ENCODE results near the gene LAMA1. TPM values are rescaled to one million over a fixed set of nuclear protein-coding genes. Genes with fewer than 3 reads are reported as not detected.

The LAMA1 gene
- total RNA-seq, 1 experiment from 2014 or later = 129 TPM

DNA sequence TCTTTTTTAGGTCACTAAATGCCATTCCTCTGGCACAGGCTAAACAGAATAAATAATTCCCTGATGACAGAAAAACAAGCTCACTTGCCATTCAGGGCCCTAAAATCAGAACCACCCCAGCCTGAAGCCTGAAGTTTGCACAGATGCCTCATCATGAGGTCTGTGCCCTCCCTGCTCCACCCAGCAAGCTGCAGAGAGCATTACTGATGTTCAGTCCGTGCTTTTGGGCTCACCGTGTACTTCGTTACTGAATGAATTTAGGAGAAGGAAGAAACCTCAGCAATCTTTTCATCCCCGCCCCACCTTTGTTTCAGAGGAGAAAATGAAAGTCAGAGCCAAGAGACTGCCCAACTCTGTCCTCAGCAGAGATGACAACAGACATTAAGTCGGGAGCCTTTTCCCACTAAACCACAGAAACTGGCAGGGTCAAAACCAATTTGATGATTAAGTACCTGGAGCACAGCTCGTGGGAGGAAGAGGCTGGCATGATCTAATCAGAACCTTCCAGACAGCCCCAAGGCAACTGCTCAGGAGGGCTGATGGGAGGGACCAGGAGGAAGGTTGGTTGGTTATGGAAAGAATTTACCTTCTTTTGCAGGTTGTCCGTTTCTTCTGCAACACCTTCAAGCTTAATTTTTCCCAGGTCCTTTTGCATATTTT is 122.7 kb downstream of the LAMA1 start:
- Mint-ChIP-seq H3K27me3 (ENCODE audit: insufficient read depth, unreplicated experiment) (no peaks in the 10 kb centered on the region), H3K27ac (ENCODE audit: unreplicated experiment) (no peak overlapping the region), H3K4me3 (ENCODE audit: unreplicated experiment) (no peak overlapping the region), H3K9me3 (ENCODE audit: unreplicated experiment) (no peaks in the 10 kb centered on the region), H3K4me1 (ENCODE audit: low read depth, unreplicated experiment) (no peaks in the 10 kb centered on the region), H3K36me3 (ENCODE audit: insufficient read depth, unreplicated experiment) (peaks cover 58% of the 10 kb centered on the region)
- no peaks in the 10 kb centered on the region for H3K9me3 ChIP-seq
- peaks cover 1% of the 10 kb centered on the region; the same call in 1 of the 2 replicates for H3K36me3 ChIP-seq (ENCODE audit: control insufficient read depth, insufficient read depth, low read length)
- H3K4me3 ChIP-seq (ENCODE audit: low read depth, low read length) = no peak overlapping the region
- H3K4me1 ChIP-seq = no peaks in the 10 kb centered on the region
- no peak for DNase-seq
- no peaks in the 10 kb centered on the region for H3K27me3 ChIP-seq (replicated peaks; ENCODE audit: control insufficient read depth, insufficient read depth, low read length)
- intact Hi-C loops (cut with micrococcal nuclease; ENCODE audit: unreplicated experiment) = no loop called here
- BruUV-seq (replicated peaks) = no TSS peak
- ChIA-PET POLR2A (no interaction called here), CTCF (no interaction called here)
- TF ChIP-seq, protein P1, sequence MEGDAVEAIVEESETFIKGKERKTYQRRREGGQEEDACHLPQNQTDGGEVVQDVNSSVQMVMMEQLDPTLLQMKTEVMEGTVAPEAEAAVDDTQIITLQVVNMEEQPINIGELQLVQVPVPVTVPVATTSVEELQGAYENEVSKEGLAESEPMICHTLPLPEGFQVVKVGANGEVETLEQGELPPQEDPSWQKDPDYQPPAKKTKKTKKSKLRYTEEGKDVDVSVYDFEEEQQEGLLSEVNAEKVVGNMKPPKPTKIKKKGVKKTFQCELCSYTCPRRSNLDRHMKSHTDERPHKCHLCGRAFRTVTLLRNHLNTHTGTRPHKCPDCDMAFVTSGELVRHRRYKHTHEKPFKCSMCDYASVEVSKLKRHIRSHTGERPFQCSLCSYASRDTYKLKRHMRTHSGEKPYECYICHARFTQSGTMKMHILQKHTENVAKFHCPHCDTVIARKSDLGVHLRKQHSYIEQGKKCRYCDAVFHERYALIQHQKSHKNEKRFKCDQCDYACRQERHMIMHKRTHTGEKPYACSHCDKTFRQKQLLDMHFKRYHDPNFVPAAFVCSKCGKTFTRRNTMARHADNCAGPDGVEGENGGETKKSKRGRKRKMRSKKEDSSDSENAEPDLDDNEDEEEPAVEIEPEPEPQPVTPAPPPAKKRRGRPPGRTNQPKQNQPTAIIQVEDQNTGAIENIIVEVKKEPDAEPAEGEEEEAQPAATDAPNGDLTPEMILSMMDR (IDR thresholded peaks at IDR 0.05; ENCODE audit: insufficient read depth in 1 of 2, low read depth in 1 of 2, low read length in 1 of 2, severe bottlenecking in 1 of 2, unreplicated experiment in 1 of 2) = no peak

DNA sequence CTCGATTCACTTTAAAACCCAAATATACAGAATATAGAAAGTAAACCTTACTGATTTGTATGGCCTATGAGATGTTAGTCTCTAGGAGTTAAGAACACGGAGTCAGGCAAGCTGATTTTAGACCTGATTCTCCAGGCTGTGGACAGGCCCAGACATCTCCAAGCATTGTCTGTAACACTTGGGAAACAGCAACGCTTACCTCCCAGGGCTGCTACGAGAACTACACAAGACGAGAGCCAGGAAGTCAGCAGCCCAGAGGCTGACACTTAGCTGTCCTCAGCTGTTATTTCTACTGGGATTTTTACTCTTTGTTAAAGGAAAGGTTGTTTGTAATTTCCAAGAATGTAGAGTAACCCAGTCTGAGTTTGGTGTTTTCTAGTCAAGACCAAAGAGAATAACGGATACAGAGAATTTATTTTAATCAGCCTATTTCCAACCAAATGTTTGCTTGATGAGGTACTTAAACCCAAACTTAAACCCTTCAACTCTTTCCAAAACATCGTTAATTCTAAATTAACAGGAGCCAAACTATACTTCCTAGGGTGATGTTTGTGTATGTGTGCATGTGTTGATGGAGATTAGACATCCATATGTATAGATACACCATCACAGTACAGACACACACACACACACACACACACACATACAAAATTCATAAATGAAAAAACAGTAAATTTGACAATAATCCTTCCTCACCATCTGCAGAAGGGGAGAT is 123.4 kb downstream of the LAMA1 start:
- no peak overlapping the region for H3K4me3 Mint-ChIP-seq (ENCODE audit: unreplicated experiment)
- no peak overlapping the region for H3K4me3 ChIP-seq (ENCODE audit: low read depth, low read length)
- DNase-seq = no peak
- intact Hi-C loops (cut with micrococcal nuclease; ENCODE audit: unreplicated experiment) = no loop called here
- peaks cover 55% of the 10 kb centered on the region for H3K36me3 Mint-ChIP-seq (ENCODE audit: insufficient read depth, unreplicated experiment)
- CTCF ChIA-PET = interaction anchor here (1.4 kb wide), 1 partner anchor 74 kb away, joined by 6 read pairs; no protein-coding TSS in a partner anchor
- H3K36me3 ChIP-seq (ENCODE audit: control insufficient read depth, insufficient read depth, low read length) = peaks cover 1% of the 10 kb centered on the region; the same call in 1 of the 2 replicates
- TF ChIP-seq, protein P1 (IDR thresholded peaks at IDR 0.05; ENCODE audit: insufficient read depth in 1 of 2, low read depth in 1 of 2, low read length in 1 of 2, severe bottlenecking in 1 of 2, unreplicated experiment in 1 of 2) = no peak
- no peaks in the 10 kb centered on the region for H3K9me3 ChIP-seq
- no TSS peak for BruUV-seq (replicated peaks)
- H3K9me3 Mint-ChIP-seq (ENCODE audit: unreplicated experiment) = no peaks in the 10 kb centered on the region
- H3K27ac Mint-ChIP-seq (ENCODE audit: unreplicated experiment) = no peak overlapping the region
- POLR2A ChIA-PET = no interaction called here
- H3K27me3 ChIP-seq (replicated peaks; ENCODE audit: control insufficient read depth, insufficient read depth, low read length) = no peaks in the 10 kb centered on the region
- no peaks in the 10 kb centered on the region for H3K4me1 Mint-ChIP-seq (ENCODE audit: low read depth, unreplicated experiment)
- H3K27me3 Mint-ChIP-seq (ENCODE audit: insufficient read depth, unreplicated experiment) = no peaks in the 10 kb centered on the region
- no peaks in the 10 kb centered on the region for H3K4me1 ChIP-seq

DNA sequence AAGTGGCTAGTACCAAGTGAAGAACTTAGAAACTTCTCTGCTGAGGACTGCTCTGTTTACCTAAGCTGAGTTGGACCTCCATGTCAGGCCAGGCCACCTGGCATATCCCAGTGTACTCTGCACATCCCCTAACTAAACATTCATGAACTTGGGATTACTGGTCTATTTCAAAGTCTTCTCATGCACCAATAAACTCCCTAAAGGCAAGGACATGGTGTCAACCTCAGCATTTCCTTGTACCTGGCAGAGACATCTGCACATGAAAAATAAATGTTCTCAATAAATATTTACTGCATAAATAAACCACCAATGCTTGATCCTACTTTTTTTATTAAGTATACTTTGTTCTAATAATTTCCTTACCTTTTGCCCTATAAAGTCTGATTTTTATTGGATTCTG is 124.8 kb downstream of the LAMA1 start:
- no peak for DNase-seq
- Histone ChIP-seq H3K4me1 (no peaks in the 10 kb centered on the region), H3K27me3 (replicated peaks; ENCODE audit: control insufficient read depth, insufficient read depth, low read length) (no peaks in the 10 kb centered on the region), H3K9me3 (no peaks in the 10 kb centered on the region), H3K36me3 (ENCODE audit: control insufficient read depth, insufficient read depth, low read length) (no peaks in the 10 kb centered on the region; the same call in 1 of the 2 replicates), H3K4me3 (ENCODE audit: low read depth, low read length) (no peak overlapping the region)
- peaks cover 48% of the 10 kb centered on the region for H3K36me3 Mint-ChIP-seq (ENCODE audit: insufficient read depth, unreplicated experiment)
- TF ChIP-seq, protein P1 (IDR thresholded peaks at IDR 0.05; ENCODE audit: insufficient read depth in 1 of 2, low read depth in 1 of 2, low read length in 1 of 2, severe bottlenecking in 1 of 2, unreplicated experiment in 1 of 2) = no peak
- H3K27me3 Mint-ChIP-seq (ENCODE audit: insufficient read depth, unreplicated experiment) = no peaks in the 10 kb centered on the region
- no peak overlapping the region for H3K4me3 Mint-ChIP-seq (ENCODE audit: unreplicated experiment)
- intact Hi-C loops (cut with micrococcal nuclease; ENCODE audit: unreplicated experiment) = no loop called here
- CTCF ChIA-PET = no interaction called here
- H3K27ac Mint-ChIP-seq (ENCODE audit: unreplicated experiment) = no peak overlapping the region
- no peaks in the 10 kb centered on the region for H3K4me1 Mint-ChIP-seq (ENCODE audit: low read depth, unreplicated experiment)
- H3K9me3 Mint-ChIP-seq (ENCODE audit: unreplicated experiment) = no peaks in the 10 kb centered on the region
- POLR2A ChIA-PET = no interaction called here
- BruUV-seq (replicated peaks) = no TSS peak

Data from Caco-2 (cell line).